ENCODE results near the gene RASAL1.

GRCh38 chr12:113051759-113052158, 83.8 kb downstream of the RASAL1 start:
- no peak for TF ChIP-seq POLR2A (IDR thresholded peaks at IDR 0.05)
- no peak for TF ChIP-seq CTCF (IDR thresholded peaks at IDR 0.05)
- no peak for TF ChIP-seq POLR2AphosphoS5 (IDR thresholded peaks at IDR 0.05; ENCODE audit: insufficient read depth in 1 of 2, low read depth in 1 of 2)
